DND-41 (cell line): ENCODE measurements around the gene TAOK2.

Source experiments
- ATAC-seq: fragments of 200-7000 bp; cut with Tn5 transposase; 3 replicates; pipeline ENCODE4 v1.9.1; 2021; ENCODE audit warnings: low read depth; ENCODE audit not compliant: insufficient read depth
- DNase-seq: peaks from one replicate; pipeline ENCODE4 v3.0.0-alpha.2; 2020
- H2AFZ ChIP-seq: 2 replicates; pipeline ENCODE4 v1.6.0; 2012; ENCODE audit warnings: low read depth, low read length
- H3K27ac ChIP-seq: 2 replicates; pipeline ENCODE4 v1.5.1; 2012; ENCODE audit warnings: low read length, inconsistent platforms
- H3K27me3 ChIP-seq: fragments of 200-600 bp; sonication (generic); 2 replicates; pipeline ENCODE4 v1.6.0; 2012; ENCODE audit warnings: low read length, mild to moderate bottlenecking, inconsistent platforms; ENCODE audit not compliant: insufficient read depth, poor library complexity
- H3K36me3 ChIP-seq: 2 replicates; pipeline ENCODE4 v1.5.1; 2012; ENCODE audit warnings: low read length, inconsistent platforms; ENCODE audit not compliant: insufficient read depth
- H3K4me1 ChIP-seq: 2 replicates; pipeline ENCODE4 v1.5.1; 2012; ENCODE audit warnings: mild to moderate bottlenecking, low read length; ENCODE audit not compliant: insufficient read depth
- H3K4me2 ChIP-seq: 2 replicates; pipeline ENCODE4 v1.6.0; 2012; ENCODE audit warnings: mild to moderate bottlenecking, moderate library complexity, low read length, inconsistent platforms; ENCODE audit not compliant: insufficient read depth
- H3K4me3 ChIP-seq, 2 experiments: fragments of 200-600 bp in 1 of 2; shearing (Covaris generic) in 1 of 2; 2 replicates each; pipeline ENCODE4 v1.5.1; 2012 to 2016; ENCODE audit warnings: inconsistent platforms in 2 of 2, low read length in 2 of 2, mild to moderate bottlenecking in 2 of 2, low read depth in 1 of 2, moderate library complexity in 1 of 2
- H3K79me2 ChIP-seq: 2 replicates; pipeline ENCODE4 v1.6.0; 2012; ENCODE audit warnings: low read length, inconsistent platforms; ENCODE audit not compliant: insufficient read depth
- H3K9ac ChIP-seq: 2 replicates; pipeline ENCODE4 v1.6.0; 2012; ENCODE audit warnings: low read depth, mild to moderate bottlenecking, inconsistent platforms, low read length, moderate library complexity
- H3K9me3 ChIP-seq: 2 replicates; pipeline ENCODE4 v1.5.1; 2012; ENCODE audit warnings: low read length, moderate library complexity, mild to moderate bottlenecking, inconsistent platforms; ENCODE audit not compliant: insufficient read depth, severe bottlenecking
- H4K20me1 ChIP-seq: 2 replicates; pipeline ENCODE4 v1.6.0; 2012; ENCODE audit warnings: low read length; ENCODE audit not compliant: insufficient read depth
- EZH2 ChIP-seq: IDR thresholded peaks from 3 replicates; pipeline ENCODE4 v1.6.1; 2012; ENCODE audit warnings: borderline replicate concordance, low read depth, mild to moderate bottlenecking, moderate library complexity, low read length, inconsistent platforms; ENCODE audit not compliant: severe bottlenecking
- TF ChIP-seq, protein P1 (sequence below): IDR thresholded peaks from 2 replicates; pipeline ENCODE4 v1.5.1; 2012; ENCODE audit warnings: borderline replicate concordance, low read length, moderate library complexity, mild to moderate bottlenecking; ENCODE audit not compliant: poor library complexity, severe bottlenecking; ENCODE audit errors: extremely low read depth

TAOK2 gene

DNA sequence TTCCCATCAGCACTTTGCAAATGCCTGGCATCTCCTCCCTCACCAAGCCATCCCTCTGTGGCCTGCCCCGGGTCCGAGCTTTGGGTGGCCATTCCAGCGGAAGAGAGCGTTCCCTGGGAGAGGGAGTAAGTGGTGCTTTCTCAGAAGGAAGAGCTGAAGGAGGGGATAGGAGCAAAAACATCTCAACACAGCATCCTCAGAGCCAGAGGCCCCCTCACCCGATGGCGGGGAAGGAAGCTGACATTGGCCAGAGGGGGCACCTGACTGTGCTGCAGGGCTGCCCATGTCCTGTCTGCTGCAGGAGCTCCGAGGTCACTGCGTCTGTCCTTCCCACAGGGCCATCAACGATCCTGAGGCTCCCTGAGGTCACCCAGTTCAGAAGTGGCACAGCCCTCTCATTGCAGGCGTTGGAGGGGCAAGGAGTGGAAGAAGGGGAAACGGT is 57.8 kb downstream of the TAOK2 start:
- DNase-seq (no peak), ATAC-seq (no peak)
- Histone ChIP-seq H3K9me3 (no peaks in the 10 kb centered on the region), H2AFZ (no peak overlapping the region), H3K27ac (no peak overlapping the region), H3K36me3 (no peaks in the 10 kb centered on the region), H4K20me1 (peaks cover 9% of the 10 kb centered on the region; the same call in 1 of the 2 replicates), H3K4me2 (0 out of 2 replicates have a peak overlapping the region, but pooled peaks have one; percentile 28), H3K27me3 (no peaks in the 10 kb centered on the region), H3K9ac (no peak overlapping the region), H3K4me3 (no peak overlapping the region), H3K79me2 (no peaks in the 10 kb centered on the region), H3K4me1 (no peaks in the 10 kb centered on the region)
- TF ChIP-seq EZH2: no peak
- TF ChIP-seq, protein P1, sequence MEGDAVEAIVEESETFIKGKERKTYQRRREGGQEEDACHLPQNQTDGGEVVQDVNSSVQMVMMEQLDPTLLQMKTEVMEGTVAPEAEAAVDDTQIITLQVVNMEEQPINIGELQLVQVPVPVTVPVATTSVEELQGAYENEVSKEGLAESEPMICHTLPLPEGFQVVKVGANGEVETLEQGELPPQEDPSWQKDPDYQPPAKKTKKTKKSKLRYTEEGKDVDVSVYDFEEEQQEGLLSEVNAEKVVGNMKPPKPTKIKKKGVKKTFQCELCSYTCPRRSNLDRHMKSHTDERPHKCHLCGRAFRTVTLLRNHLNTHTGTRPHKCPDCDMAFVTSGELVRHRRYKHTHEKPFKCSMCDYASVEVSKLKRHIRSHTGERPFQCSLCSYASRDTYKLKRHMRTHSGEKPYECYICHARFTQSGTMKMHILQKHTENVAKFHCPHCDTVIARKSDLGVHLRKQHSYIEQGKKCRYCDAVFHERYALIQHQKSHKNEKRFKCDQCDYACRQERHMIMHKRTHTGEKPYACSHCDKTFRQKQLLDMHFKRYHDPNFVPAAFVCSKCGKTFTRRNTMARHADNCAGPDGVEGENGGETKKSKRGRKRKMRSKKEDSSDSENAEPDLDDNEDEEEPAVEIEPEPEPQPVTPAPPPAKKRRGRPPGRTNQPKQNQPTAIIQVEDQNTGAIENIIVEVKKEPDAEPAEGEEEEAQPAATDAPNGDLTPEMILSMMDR: no peak

DNA sequence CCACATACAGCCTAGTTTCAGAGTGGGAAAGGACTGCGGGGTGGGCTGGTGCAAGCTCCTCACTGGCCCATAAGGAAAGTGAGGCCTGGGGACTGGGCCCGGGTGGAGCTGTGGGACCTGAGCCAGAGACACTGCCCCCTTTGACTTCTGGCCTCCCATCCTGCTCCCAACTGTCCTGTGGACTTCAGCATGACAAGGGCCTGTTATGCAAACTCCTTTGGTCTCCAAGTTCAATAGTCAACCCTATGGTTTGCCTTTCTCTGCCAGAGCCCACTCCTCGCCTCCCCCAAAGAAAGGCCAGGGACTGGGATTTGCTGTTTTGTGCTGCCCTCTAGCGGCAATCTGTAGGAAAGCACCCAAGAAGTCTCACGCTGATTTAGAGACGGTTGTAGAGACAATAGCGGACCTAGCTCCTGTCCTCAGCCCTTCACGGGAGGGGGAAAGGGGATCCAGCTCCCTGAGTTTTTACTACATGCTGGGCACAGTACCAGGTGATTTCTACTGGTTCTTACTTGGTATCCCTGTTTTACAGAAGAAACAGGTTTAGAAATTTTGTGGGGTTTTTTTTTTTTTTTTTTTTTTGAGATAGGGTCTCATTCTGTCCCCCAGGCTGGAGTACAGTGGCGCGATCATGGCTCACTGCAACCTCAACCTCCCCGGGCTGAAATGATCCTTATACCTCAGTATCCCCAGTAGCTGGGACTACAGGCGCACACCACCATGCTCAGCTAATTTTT is 58.6 kb downstream of the TAOK2 start:
- Histone ChIP-seq H3K9me3 (no peaks in the 10 kb centered on the region), H3K79me2 (no peaks in the 10 kb centered on the region), H3K4me3 (no peak overlapping the region), H3K4me1 (no peaks in the 10 kb centered on the region), H4K20me1 (peaks cover 9% of the 10 kb centered on the region; the same call in 1 of the 2 replicates), H3K36me3 (no peaks in the 10 kb centered on the region), H3K27ac (no peak overlapping the region), H3K27me3 (no peaks in the 10 kb centered on the region), H3K4me2 (no peak overlapping the region), H3K9ac (no peak overlapping the region), H2AFZ (peak overlapping the region; percentile 48; the same call in 1 of the 2 replicates)
- DNase-seq: peak; percentile 80
- TF ChIP-seq, protein P1: peak; percentile 98
- TF ChIP-seq EZH2: no peak
- ATAC-seq: peak; percentile 78

DNA sequence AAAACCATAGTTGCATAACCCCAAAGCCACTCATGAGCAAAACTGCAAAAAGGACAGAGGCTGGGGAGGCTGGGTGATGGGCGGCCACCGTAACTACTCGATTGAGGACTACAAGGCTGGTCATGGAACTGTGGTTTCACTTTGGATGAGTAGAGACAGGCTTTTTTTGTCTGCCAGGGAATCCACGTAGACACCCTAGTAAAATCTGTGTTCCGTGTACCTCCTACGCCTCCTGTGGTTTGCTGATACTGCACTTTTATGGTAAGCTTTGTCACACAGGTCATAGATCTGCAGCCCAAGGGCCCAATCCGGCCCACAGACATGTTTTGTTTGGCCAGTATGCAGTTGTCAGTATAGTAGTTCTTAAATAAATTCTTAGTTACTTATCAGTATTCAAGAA is 59.6 kb downstream of the TAOK2 start:
- no peak overlapping the region for H3K27ac ChIP-seq
- H3K79me2 ChIP-seq: no peaks in the 10 kb centered on the region
- H3K9ac ChIP-seq: no peak overlapping the region
- H3K9me3 ChIP-seq: no peaks in the 10 kb centered on the region
- H3K4me2 ChIP-seq: no peak overlapping the region
- DNase-seq (no peak), ATAC-seq (no peak)
- TF ChIP-seq, protein P1: no peak
- no peak for TF ChIP-seq EZH2
- H3K4me3 ChIP-seq: no peak overlapping the region
- H3K4me1 ChIP-seq: no peaks in the 10 kb centered on the region
- peaks cover 5% of the 10 kb centered on the region; the same call in 1 of the 2 replicates for H4K20me1 ChIP-seq
- H3K36me3 ChIP-seq: no peaks in the 10 kb centered on the region
- H2AFZ ChIP-seq: no peak overlapping the region
- no peaks in the 10 kb centered on the region for H3K27me3 ChIP-seq
